Spleen (tissue), 7 donors: ENCODE results near the gene PSMC1.

ENCODE experiments used
- POLR2A ChIP-seq, 3 donors: fragments of 450-650 bp; IDR thresholded peaks; one replicate each; pipeline ENCODE4 v1.5.1; 2017; ENCODE audit warnings: antibody characterized with exemption in 3 of 3, mild to moderate bottlenecking in 1 of 3
- POLR2AphosphoS5 ChIP-seq, 3 donors: sonication (generic); formaldehyde crosslinking; IDR thresholded peaks; one replicate each; pipeline ENCODE4 v1.5.1; 2017; ENCODE audit warnings: antibody characterized with exemption in 3 of 3
- TF ChIP-seq, protein P1 (sequence below), 11 experiments: fragments of 200-600 bp in 7 of 11; fragments of 450-650 bp in 4 of 11; sonication (generic) in 4 of 11; IDR thresholded peaks in 8 of 11; conservative IDR thresholded peaks in 3 of 11; 1 replicate in 7 of 11; 2 replicates in 4 of 11; pipeline versions ENCODE4 v1.4.0 to v1.8.0; 2016 to 2021; ENCODE audit warnings: antibody characterized with exemption in 11 of 11, inconsistent platforms in 4 of 11, mild to moderate bottlenecking in 1 of 11
- donor health status: DM: no; HTN: no; CAD: no; lungs with moderate emphysema.
- donor health status: DM: no; HTN: no; CAD: no.
- donor health status: DM: no; HTN: no; CAD: no.

DNA sequence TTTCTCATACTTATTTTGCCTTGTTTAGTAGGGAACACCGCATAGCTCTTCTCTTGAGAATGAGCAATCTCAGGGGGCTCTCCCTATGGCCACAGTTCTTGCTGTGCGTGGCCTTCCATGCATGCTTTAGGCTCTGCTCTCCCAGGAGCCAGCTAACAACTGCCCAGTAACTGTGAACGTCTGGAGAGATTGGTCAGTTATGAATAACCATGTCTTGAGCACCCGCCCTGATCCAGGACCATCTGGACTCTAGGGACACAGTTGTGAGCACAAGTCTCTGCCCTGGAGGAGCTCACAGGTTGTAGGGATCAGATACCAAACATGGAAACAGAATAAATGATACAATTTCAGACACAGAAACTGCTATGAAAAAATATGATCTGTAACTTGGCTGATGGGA, 12.1 kb downstream of the PSMC1 start:
- TF ChIP-seq, protein P1, sequence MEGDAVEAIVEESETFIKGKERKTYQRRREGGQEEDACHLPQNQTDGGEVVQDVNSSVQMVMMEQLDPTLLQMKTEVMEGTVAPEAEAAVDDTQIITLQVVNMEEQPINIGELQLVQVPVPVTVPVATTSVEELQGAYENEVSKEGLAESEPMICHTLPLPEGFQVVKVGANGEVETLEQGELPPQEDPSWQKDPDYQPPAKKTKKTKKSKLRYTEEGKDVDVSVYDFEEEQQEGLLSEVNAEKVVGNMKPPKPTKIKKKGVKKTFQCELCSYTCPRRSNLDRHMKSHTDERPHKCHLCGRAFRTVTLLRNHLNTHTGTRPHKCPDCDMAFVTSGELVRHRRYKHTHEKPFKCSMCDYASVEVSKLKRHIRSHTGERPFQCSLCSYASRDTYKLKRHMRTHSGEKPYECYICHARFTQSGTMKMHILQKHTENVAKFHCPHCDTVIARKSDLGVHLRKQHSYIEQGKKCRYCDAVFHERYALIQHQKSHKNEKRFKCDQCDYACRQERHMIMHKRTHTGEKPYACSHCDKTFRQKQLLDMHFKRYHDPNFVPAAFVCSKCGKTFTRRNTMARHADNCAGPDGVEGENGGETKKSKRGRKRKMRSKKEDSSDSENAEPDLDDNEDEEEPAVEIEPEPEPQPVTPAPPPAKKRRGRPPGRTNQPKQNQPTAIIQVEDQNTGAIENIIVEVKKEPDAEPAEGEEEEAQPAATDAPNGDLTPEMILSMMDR (IDR thresholded peaks at IDR 0.05 in 8 of 11, conservative IDR thresholded peaks at IDR 0.05 in 3 of 11), result no peak
- no peak for TF ChIP-seq POLR2AphosphoS5 (IDR thresholded peaks at IDR 0.05)
- no peak for TF ChIP-seq POLR2A (IDR thresholded peaks at IDR 0.05)
